ENCODE measurements around the gene PIK3R1.
A peak's percentile ranks its signal among the peaks of the same experiment; 100 is the strongest.
"Not testable (repeated sequence)": the region's sequence is repeated elsewhere in the genome, so short reads cannot be mapped to it uniquely, and the experiment has no call there.

The PIK3R1 gene

DNA sequence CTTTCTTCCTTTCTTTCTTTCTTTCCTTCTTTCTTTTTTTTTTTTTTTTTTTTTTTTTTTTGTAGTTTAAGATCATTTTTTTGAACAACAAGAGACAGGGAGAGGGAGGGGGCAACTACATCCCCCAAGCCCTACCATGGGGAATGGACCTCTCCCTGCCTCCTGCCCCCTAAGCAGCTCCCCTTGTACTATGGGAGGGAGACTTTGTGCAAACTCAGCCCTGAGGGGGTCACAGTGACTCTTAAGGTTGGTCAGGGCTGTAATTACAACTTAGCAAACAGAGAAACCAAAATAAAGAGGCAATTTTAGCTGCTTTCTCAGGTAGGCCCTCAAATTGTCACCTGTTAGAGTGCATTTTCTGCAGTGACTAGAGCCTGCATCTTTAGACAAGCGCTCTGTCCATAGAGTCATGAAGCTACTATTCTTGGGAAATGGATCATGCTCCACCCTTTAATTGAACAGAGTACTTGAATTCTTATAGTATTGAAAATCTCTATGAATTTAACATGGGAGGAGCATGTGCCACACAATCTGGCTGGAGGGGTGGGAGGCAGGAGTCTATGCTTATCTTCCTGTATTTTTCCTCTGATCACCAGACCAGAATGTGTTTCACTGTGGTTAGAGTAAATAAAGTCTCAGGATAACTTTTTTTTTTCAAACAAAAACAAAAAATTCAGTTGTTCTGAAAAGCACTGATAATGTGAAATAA lies 24.3 kb upstream of the PIK3R1 start:
- no peak for DNase-seq
- in situ Hi-C loops (cut with MboI; ENCODE audit: low pct_unique_long_range_greater_than_20kb, low sequenced_read_pairs), result no loop called here

DNA sequence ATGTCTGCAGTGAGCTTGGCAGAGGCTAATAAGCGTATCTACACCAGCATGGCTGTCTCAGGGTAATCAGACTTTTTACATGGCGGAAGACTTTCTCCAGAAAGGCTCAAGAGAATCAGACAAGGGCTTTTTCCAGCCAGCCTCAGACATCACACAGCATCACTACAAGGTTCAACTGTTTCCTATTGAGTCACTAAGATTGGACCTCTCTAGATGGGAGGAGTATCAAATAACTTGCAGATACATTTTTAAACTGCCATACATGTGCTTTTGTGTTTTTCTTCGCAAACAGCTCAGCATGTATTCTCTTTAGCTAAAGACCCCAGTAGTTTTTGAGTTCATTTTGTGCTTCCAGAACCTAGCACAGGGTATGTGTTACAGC lies 22.9 kb upstream of the PIK3R1 start:
- DNase-seq, result no peak
- in situ Hi-C loops (cut with MboI; ENCODE audit: low pct_unique_long_range_greater_than_20kb, low sequenced_read_pairs), result no loop called here

GRCh38 chr5:68193481-68194036 lies 22.0 kb upstream of the PIK3R1 start:
- in situ Hi-C loops (cut with MboI; ENCODE audit: low pct_unique_long_range_greater_than_20kb, low sequenced_read_pairs), result no loop called here
- DNase-seq, result no peak

- in situ Hi-C loops (cut with MboI; ENCODE audit: low pct_unique_long_range_greater_than_20kb, low sequenced_read_pairs), result no loop called here
- no peak for DNase-seq
These were observed 21.2 kb upstream of the PIK3R1 start for GRCh38 chr5:68194386-68194785.

- in situ Hi-C loops (cut with MboI; ENCODE audit: low pct_unique_long_range_greater_than_20kb, low sequenced_read_pairs), result no loop called here
These were observed 20.4 kb upstream of the PIK3R1 start for GRCh38 chr5:68195137-68195536.

GRCh38 chr5:68196876-68197275 lies 18.7 kb upstream of the PIK3R1 start:
- DNase-seq, result peak; percentile 83
- in situ Hi-C loops (cut with MboI; ENCODE audit: low pct_unique_long_range_greater_than_20kb, low sequenced_read_pairs), result no loop called here

More at GRCh38 chr5:68195137-68195536, 20.4 kb upstream of the PIK3R1 start:
- no peak for DNase-seq

DNA sequence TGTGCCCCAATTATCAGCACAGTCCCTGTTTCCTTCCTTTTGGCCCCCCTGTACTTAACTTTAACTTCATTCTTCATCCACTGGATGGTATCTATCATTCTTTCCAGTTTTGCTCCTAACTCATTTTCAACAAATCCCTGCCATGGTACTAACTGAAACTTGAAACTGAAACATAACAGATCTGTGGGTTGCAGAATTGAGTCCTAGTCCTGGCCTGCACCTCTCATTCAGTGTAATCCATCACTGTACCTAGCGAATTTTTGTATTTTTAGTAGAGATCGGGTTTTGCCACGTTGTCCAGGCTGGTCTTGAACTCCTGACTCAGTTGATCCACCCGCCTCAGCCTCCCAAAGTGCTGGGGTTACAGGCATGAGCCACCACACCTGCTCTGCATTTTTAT lies 15.3 kb upstream of the PIK3R1 start:
- in situ Hi-C loops (cut with MboI; ENCODE audit: low pct_unique_long_range_greater_than_20kb, low sequenced_read_pairs), result no loop called here
- no peak for DNase-seq

GRCh38 chr5:68210654-68211053 lies 4.9 kb upstream of the PIK3R1 start:
- DNase-seq; in situ Hi-C loops (cut with MboI; ENCODE audit: low pct_unique_long_range_greater_than_20kb, low sequenced_read_pairs): not testable (repeated sequence)

DNA sequence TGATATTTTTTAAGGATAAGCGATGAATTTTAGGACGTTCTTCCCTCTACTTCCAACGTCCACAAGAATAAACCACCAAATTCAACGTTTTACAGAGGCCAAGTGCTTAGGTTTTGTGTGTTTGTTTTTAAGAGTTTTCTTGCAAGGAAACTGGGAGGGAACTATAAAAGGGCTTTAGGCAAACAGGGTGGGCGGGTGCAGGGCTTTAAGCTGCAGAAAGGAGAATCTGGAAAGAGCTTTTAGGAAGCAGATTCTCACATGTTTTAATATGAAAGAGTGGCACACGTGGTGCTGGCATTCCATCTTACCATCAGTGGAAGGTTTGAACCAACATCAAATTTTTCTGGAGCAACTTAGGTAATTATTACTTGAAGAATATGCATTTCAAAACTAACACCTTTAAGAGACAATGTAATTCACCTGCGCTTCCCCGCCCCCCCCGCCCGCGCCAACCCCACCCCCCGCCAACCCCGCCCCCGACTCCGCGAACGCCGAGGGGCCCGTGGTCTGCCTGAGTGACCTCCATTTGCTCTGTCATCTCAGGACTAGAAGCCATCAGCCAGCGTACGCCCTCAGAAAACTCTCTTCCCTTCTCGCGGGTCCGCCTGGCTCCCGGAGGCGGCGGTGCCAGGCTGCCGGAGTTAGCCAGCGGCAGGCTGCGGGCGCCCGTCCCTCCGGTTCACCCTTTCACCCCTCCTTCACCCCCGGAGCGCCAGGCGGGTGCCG lies 911 bp upstream of the PIK3R1 start:
- DNase-seq, result peak; percentile 32
- in situ Hi-C loops (cut with MboI; ENCODE audit: low pct_unique_long_range_greater_than_20kb, low sequenced_read_pairs), result no loop called here

GRCh38 chr5:68215898-68216244 lies 315 bp downstream of the PIK3R1 start:
- DNase-seq, result peak; percentile 91
- in situ Hi-C loops (cut with MboI; ENCODE audit: low pct_unique_long_range_greater_than_20kb, low sequenced_read_pairs), result no loop called here

DNA sequence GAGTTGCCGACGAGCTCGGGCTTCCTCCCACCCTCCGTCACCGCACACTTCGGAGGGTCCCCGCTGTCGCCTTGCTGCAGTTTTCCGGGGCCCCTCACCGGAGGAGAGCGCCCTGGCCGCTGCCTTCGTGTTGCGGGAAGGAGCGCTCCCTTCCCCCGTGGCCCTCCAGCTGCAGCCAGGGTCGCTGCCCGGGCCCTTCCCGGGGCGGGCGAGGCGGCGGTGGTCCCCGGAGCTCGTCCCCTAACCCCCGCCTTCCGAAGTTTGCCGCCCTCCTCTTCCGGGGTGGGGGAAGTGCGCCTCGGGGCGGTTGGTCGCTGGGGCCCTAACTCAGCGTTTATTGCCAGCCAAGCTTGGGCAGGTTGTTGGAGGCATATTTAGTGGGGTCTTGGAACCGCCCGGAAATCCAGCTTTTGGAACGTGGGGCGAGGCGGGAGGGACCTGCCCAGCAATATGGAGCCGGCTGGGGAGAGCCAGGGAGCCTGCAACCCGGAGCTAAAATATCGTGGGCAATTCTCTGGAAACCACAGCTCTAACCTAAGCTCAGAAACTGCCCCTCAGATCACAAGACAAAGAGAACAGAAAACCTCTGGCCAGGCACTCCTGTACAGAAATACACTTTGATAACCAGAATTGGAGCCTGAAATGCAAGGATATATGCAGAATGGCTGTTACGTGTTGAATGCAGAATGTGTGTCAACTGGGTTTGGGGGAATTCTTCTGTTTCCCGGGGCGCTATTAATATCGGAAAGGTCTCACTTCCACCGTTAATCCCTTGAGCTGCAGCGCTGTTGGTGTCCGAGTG lies 890 bp downstream of the PIK3R1 start:
- in situ Hi-C loops (cut with MboI; ENCODE audit: low pct_unique_long_range_greater_than_20kb, low sequenced_read_pairs), result no loop called here
- peak; percentile 65 for DNase-seq

GRCh38 chr5:68217047-68217355 lies 1.4 kb downstream of the PIK3R1 start:
- DNase-seq, result no peak
- in situ Hi-C loops (cut with MboI; ENCODE audit: low pct_unique_long_range_greater_than_20kb, low sequenced_read_pairs), result no loop called here

DNA sequence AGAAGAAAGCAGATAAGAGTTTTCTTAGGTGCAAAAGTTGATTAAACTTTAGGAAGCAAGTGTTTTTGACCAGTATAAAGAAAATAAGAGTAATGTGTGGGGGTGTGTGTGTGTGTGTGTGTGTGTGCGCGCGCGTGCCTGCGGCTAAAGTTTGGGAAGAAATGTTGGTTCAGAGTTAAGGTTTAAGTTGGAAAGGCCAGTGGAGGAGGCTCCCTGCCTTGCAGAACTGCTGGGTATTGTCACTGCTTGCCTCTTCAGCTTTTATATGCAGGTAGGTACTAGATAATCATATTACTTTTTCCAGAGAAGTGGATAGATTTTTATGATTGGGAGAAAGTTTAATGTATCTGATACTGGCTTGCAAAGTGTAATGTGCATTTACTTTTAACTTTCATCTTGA lies 2.0 kb downstream of the PIK3R1 start:
- peak; percentile 50 for DNase-seq
- in situ Hi-C loops (cut with MboI; ENCODE audit: low pct_unique_long_range_greater_than_20kb, low sequenced_read_pairs), result no loop called here

DNA sequence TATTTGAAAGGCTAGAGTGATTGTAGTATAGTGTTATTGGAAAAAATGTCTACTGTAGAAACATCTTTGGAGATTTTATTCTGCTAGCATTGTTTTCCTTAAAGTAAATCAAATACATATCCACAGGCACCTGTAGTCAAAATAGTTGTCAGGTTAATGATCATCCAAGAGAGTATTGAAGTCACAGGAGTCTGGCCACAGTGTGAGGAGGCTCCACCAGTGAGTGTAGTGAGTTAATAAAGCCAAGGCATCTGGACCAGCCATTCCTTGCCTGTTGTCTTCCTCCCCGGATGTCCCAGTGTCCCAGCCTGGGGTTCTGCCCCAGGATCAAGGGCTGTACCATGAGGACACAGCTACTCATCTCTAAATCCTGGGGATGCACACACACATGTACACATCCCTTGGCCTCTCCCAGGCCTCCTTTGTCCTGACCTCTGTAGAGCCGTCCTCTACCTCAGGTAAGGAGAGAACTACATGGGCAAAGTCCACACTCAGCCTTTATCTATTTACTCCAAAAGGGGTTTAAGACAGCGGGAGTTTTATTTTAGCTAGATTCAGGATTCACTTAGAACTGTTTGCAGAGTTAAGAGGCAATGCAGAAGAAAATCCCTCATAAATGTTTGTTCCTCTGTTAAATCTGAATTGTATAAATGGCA lies 3.7 kb downstream of the PIK3R1 start:
- in situ Hi-C loops (cut with MboI; ENCODE audit: low pct_unique_long_range_greater_than_20kb, low sequenced_read_pairs), result no loop called here
- DNase-seq, result no peak

- in situ Hi-C loops (cut with MboI; ENCODE audit: low pct_unique_long_range_greater_than_20kb, low sequenced_read_pairs), result no loop called here
- DNase-seq, result no peak
These were observed 4.7 kb downstream of the PIK3R1 start for GRCh38 chr5:68220260-68220659.

GRCh38 chr5:68220914-68221313 lies 5.4 kb downstream of the PIK3R1 start:
- in situ Hi-C loops (cut with MboI; ENCODE audit: low pct_unique_long_range_greater_than_20kb, low sequenced_read_pairs), result no loop called here

DNA sequence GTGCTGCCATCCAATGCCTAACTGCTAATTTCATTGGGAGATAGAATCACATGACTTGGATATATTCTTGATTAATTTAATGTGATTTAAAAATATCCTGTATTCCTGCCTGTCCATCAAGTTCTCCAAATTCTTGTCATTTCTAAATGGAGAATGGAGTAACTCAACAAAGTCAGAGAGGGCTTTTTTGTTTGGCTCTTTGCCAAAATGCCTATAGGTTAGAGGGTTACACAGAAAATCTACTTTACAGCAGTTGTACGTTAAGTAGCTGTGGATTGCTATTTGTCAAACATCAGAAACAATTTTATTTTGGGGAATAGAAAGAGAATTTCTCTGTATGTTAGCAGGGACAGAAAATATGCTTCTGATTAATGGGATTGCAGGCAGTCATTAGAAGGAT lies 5.9 kb downstream of the PIK3R1 start:
- in situ Hi-C loops (cut with MboI; ENCODE audit: low pct_unique_long_range_greater_than_20kb, low sequenced_read_pairs), result no loop called here

More at GRCh38 chr5:68220914-68221313, 5.4 kb downstream of the PIK3R1 start:
- no peak for DNase-seq

GRCh38 chr5:68222310-68222709 lies 6.8 kb downstream of the PIK3R1 start:
- no peak for DNase-seq
- in situ Hi-C loops (cut with MboI; ENCODE audit: low pct_unique_long_range_greater_than_20kb, low sequenced_read_pairs), result no loop called here

More for the DNA sequence above, 5.9 kb downstream of the PIK3R1 start:
- DNase-seq, result no peak

DNA sequence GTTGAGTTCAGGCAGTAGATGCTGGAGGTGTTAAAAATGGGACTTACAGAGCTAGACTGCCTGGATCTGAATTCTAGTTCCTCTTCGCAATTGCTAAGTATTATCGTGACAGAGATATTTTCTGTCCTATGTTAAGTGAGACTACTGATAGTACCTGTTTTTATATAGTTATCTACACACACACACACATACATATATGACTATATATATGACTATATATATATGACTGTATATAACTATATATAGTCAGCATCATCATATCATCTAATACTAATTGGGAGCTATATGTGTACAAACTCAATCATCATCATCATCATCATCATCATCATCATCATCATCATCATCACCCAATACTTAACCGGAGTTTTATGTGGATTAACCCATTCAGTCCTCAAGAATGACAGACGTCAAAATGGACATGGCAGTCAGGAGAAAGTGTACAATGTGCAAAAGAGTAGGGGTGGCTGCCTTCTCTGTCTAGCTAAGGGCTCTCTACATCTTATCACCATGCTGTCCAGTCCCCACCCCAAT lies 7.3 kb downstream of the PIK3R1 start:
- in situ Hi-C loops (cut with MboI; ENCODE audit: low pct_unique_long_range_greater_than_20kb, low sequenced_read_pairs), result no loop called here

More for the DNA sequence above, 7.3 kb downstream of the PIK3R1 start:
- no peak for DNase-seq

Measured in KBM-7 (cell line).